ENCODE data around the gene ATP2B1.

Gene ATP2B1

GRCh38 chr12:89690925-89691324 lies 17.7 kb downstream of the ATP2B1 start:
- Histone ChIP-seq H3K9me3 (ENCODE audit: insufficient read depth, low read length) (no peaks in the 10 kb centered on the region), H3K4me1 (ENCODE audit: insufficient read depth, insufficient read length) (no peaks in the 10 kb centered on the region), H3K27me3 (ENCODE audit: insufficient read depth, insufficient read length) (no peaks in the 10 kb centered on the region), H3K36me3 (ENCODE audit: insufficient read depth, insufficient read length, low read length) (no peaks in the 10 kb centered on the region), H3K4me3 (ENCODE audit: insufficient read length, low read depth) (no peak overlapping the region), H3K9ac (ENCODE audit: insufficient read length, low read depth) (no peak overlapping the region)
- TF ChIP-seq ZNF274 (IDR thresholded peaks at IDR 0.05; ENCODE audit: low read depth, low read length) (no peak), YY1 (IDR thresholded peaks at IDR 0.05; ENCODE audit: insufficient read depth, insufficient read length) (no peak), SUZ12 (IDR thresholded peaks at IDR 0.05; ENCODE audit: extremely low read depth, insufficient read depth, insufficient read length) (no peak)
- no peak for DNase-seq (ENCODE audit: low read depth, low spot score)

- H3K4me1 ChIP-seq (ENCODE audit: insufficient read depth, insufficient read length) = no peaks in the 10 kb centered on the region
- no peak overlapping the region for H3K4me3 ChIP-seq (ENCODE audit: insufficient read length, low read depth)
- H3K36me3 ChIP-seq (ENCODE audit: insufficient read depth, insufficient read length, low read length) = no peaks in the 10 kb centered on the region
- H3K27me3 ChIP-seq (ENCODE audit: insufficient read depth, insufficient read length) = no peaks in the 10 kb centered on the region
- DNase-seq (ENCODE audit: low read depth, low spot score) = no peak
- TF ChIP-seq ZNF274 (IDR thresholded peaks at IDR 0.05; ENCODE audit: low read depth, low read length) = no peak
- TF ChIP-seq YY1 (IDR thresholded peaks at IDR 0.05; ENCODE audit: insufficient read depth, insufficient read length) = no peak
- no peak for TF ChIP-seq SUZ12 (IDR thresholded peaks at IDR 0.05; ENCODE audit: extremely low read depth, insufficient read depth, insufficient read length)
- H3K9ac ChIP-seq (ENCODE audit: insufficient read length, low read depth) = no peak overlapping the region
- no peaks in the 10 kb centered on the region for H3K9me3 ChIP-seq (ENCODE audit: insufficient read depth, low read length)
Observed at GRCh38 chr12:89689306-89689705, 19.3 kb downstream of the ATP2B1 start.

GRCh38 chr12:89686311-89686710 lies 22.3 kb downstream of the ATP2B1 start:
- Histone ChIP-seq H3K36me3 (ENCODE audit: insufficient read depth, insufficient read length, low read length) (no peaks in the 10 kb centered on the region), H3K9me3 (ENCODE audit: insufficient read depth, low read length) (0 out of 2 replicates have a peak, but pooled peaks cover 3% of the 10 kb centered on the region), H3K4me3 (ENCODE audit: insufficient read length, low read depth) (no peak overlapping the region), H3K4me1 (ENCODE audit: insufficient read depth, insufficient read length) (no peaks in the 10 kb centered on the region), H3K9ac (ENCODE audit: insufficient read length, low read depth) (no peak overlapping the region), H3K27me3 (ENCODE audit: insufficient read depth, insufficient read length) (no peaks in the 10 kb centered on the region)
- TF ChIP-seq SUZ12 (IDR thresholded peaks at IDR 0.05; ENCODE audit: extremely low read depth, insufficient read depth, insufficient read length) (no peak), ZNF274 (IDR thresholded peaks at IDR 0.05; ENCODE audit: low read depth, low read length) (no peak), YY1 (IDR thresholded peaks at IDR 0.05; ENCODE audit: insufficient read depth, insufficient read length) (no peak)
- no peak for DNase-seq (ENCODE audit: low read depth, low spot score)

- Histone ChIP-seq H3K9me3 (ENCODE audit: insufficient read depth, low read length) (peaks cover 9% of the 10 kb centered on the region), H3K9ac (ENCODE audit: insufficient read length, low read depth) (no peak overlapping the region), H3K36me3 (ENCODE audit: insufficient read depth, insufficient read length, low read length) (no peaks in the 10 kb centered on the region), H3K27me3 (ENCODE audit: insufficient read depth, insufficient read length) (no peaks in the 10 kb centered on the region), H3K4me3 (ENCODE audit: insufficient read length, low read depth) (no peak overlapping the region), H3K4me1 (ENCODE audit: insufficient read depth, insufficient read length) (no peaks in the 10 kb centered on the region)
- no peak for DNase-seq (ENCODE audit: low read depth, low spot score)
- TF ChIP-seq ZNF274 (IDR thresholded peaks at IDR 0.05; ENCODE audit: low read depth, low read length) (no peak), YY1 (IDR thresholded peaks at IDR 0.05; ENCODE audit: insufficient read depth, insufficient read length) (no peak), SUZ12 (IDR thresholded peaks at IDR 0.05; ENCODE audit: extremely low read depth, insufficient read depth, insufficient read length) (no peak)
Observed at GRCh38 chr12:89685363-89685972, 23.2 kb downstream of the ATP2B1 start.

- no peak for DNase-seq (ENCODE audit: low read depth, low spot score)
- Histone ChIP-seq H3K4me3 (ENCODE audit: insufficient read length, low read depth) (no peak overlapping the region), H3K9ac (ENCODE audit: insufficient read length, low read depth) (no peak overlapping the region), H3K4me1 (ENCODE audit: insufficient read depth, insufficient read length) (no peaks in the 10 kb centered on the region), H3K9me3 (ENCODE audit: insufficient read depth, low read length) (peaks cover 14% of the 10 kb centered on the region), H3K36me3 (ENCODE audit: insufficient read depth, insufficient read length, low read length) (no peaks in the 10 kb centered on the region), H3K27me3 (ENCODE audit: insufficient read depth, insufficient read length) (no peaks in the 10 kb centered on the region)
- TF ChIP-seq YY1 (IDR thresholded peaks at IDR 0.05; ENCODE audit: insufficient read depth, insufficient read length) (no peak), SUZ12 (IDR thresholded peaks at IDR 0.05; ENCODE audit: extremely low read depth, insufficient read depth, insufficient read length) (no peak), ZNF274 (IDR thresholded peaks at IDR 0.05; ENCODE audit: low read depth, low read length) (no peak)
Observed at GRCh38 chr12:89684136-89684535, 24.5 kb downstream of the ATP2B1 start.

DNA sequence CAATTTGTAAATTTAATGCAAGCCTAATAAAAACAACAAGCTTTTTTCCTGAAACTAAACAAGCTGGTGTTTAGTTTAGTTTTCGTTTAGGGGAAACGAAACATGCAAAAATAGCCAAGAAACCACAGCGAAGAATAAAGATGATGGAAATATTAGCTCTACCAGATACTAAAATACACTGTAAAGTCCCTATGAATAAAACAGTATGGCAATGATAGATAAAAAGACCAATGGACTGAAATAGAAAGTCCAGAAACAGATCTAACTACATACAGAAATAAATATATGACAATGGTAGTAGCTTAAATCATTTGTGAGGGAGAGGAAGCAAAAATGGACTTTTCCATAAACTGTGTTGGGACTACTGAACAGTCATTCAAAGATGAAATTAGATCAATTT lies 26.4 kb downstream of the ATP2B1 start:
- DNase-seq (ENCODE audit: low read depth, low spot score) = no peak
- Histone ChIP-seq H3K4me3 (ENCODE audit: insufficient read length, low read depth) (no peak overlapping the region), H3K9ac (ENCODE audit: insufficient read length, low read depth) (no peak overlapping the region), H3K4me1 (ENCODE audit: insufficient read depth, insufficient read length) (no peaks in the 10 kb centered on the region), H3K36me3 (ENCODE audit: insufficient read depth, insufficient read length, low read length) (no peaks in the 10 kb centered on the region), H3K27me3 (ENCODE audit: insufficient read depth, insufficient read length) (no peaks in the 10 kb centered on the region), H3K9me3 (ENCODE audit: insufficient read depth, low read length) (peaks cover 14% of the 10 kb centered on the region)
- TF ChIP-seq YY1 (IDR thresholded peaks at IDR 0.05; ENCODE audit: insufficient read depth, insufficient read length) (no peak), ZNF274 (IDR thresholded peaks at IDR 0.05; ENCODE audit: low read depth, low read length) (no peak), SUZ12 (IDR thresholded peaks at IDR 0.05; ENCODE audit: extremely low read depth, insufficient read depth, insufficient read length) (no peak)

GRCh38 chr12:89680409-89680808 lies 28.2 kb downstream of the ATP2B1 start:
- H3K36me3 ChIP-seq (ENCODE audit: insufficient read depth, insufficient read length, low read length) = no peaks in the 10 kb centered on the region
- no peak overlapping the region for H3K4me3 ChIP-seq (ENCODE audit: insufficient read length, low read depth)
- DNase-seq (ENCODE audit: low read depth, low spot score) = no peak
- H3K4me1 ChIP-seq (ENCODE audit: insufficient read depth, insufficient read length) = no peaks in the 10 kb centered on the region
- no peak for TF ChIP-seq SUZ12 (IDR thresholded peaks at IDR 0.05; ENCODE audit: extremely low read depth, insufficient read depth, insufficient read length)
- H3K9me3 ChIP-seq (ENCODE audit: insufficient read depth, low read length) = peaks cover 14% of the 10 kb centered on the region
- H3K27me3 ChIP-seq (ENCODE audit: insufficient read depth, insufficient read length) = no peaks in the 10 kb centered on the region
- no peak overlapping the region for H3K9ac ChIP-seq (ENCODE audit: insufficient read length, low read depth)
